Thymus (tissue), 11 donors: ENCODE measurements around the gene USH1C. TPM values are rescaled to one million over a fixed set of nuclear protein-coding genes. Genes with fewer than 3 reads are reported as not detected.
A peak's percentile ranks its signal among the peaks of the same experiment; 100 is the strongest.

Source experiments
- DNase-seq, 9 donors: peaks; one replicate each; pipeline ENCODE4 v3.0.0-alpha.2; 2013; ENCODE audit warnings: low spot score in 9 of 9, low read depth in 6 of 9, missing footprints in 1 of 9
- H3K27ac ChIP-seq, 2 donors: one replicate each; pipeline ENCODE4 v1.5.1; 2013; ENCODE audit warnings: control low read depth in 1 of 2, low read depth in 1 of 2, low read length in 1 of 2, mild to moderate bottlenecking in 1 of 2, moderate library complexity in 1 of 2
- H3K27me3 ChIP-seq, 2 donors: one replicate each; pipeline ENCODE4 v1.5.1; 2013; ENCODE audit warnings: low read length in 1 of 2; ENCODE audit not compliant: control insufficient read depth in 2 of 2, insufficient read depth in 1 of 2
- H3K36me3 ChIP-seq, 2 donors: one replicate each; pipeline ENCODE4 v1.5.1; 2013; ENCODE audit warnings: low read length in 1 of 2, mild to moderate bottlenecking in 1 of 2, moderate library complexity in 1 of 2; ENCODE audit not compliant: control insufficient read depth in 2 of 2, insufficient read depth in 2 of 2
- H3K4me1 ChIP-seq, 2 donors: one replicate each; pipeline ENCODE4 v1.5.1; 2013; ENCODE audit warnings: low read length in 2 of 2; ENCODE audit not compliant: control insufficient read depth in 2 of 2, insufficient read depth in 2 of 2
- H3K4me3 ChIP-seq, 2 donors: one replicate each; pipeline ENCODE4 v1.5.1; 2013; ENCODE audit warnings: low read length in 2 of 2, control low read depth in 1 of 2, mild to moderate bottlenecking in 1 of 2
- H3K9me3 ChIP-seq, 2 donors: one replicate each; pipeline ENCODE4 v1.5.1; 2013; ENCODE audit warnings: low read length in 1 of 2, mild to moderate bottlenecking in 1 of 2; ENCODE audit not compliant: control insufficient read depth in 2 of 2, insufficient read depth in 1 of 2
- WGBS: extraction: QIAGEN DNeasy Blood & Tissue Kit; methylation state at CpG from one replicate; pipeline ENCODE4 v1.1.7; 2013; 5-methylcytosine and 5-hydroxymethylcytosine counted together
- polyA plus RNA-seq: library from polyadenylated mRNA; stranded (reverse); fragments of 200-250 nt; gene quantifications from one replicate; pipeline ENCODE4 v1.2.3, GENCODE V29; 2013
- total RNA-seq: library from RNA; stranded (reverse); fragments of 120-200 nt; gene quantifications from one replicate; pipeline ENCODE4 v1.2.4, GENCODE V29; 2013
- donor health status: healthy.

Gene USH1C
- total and polyA plus RNA-seq, 2 donors = 0.24 to 0.57 TPM

GRCh38 chr11:17533778-17534415 lies 10.3 kb downstream of the USH1C start:
- no peaks in the 10 kb centered on the region for H3K36me3 ChIP-seq
- H3K27me3 ChIP-seq = peaks cover 0 to 9% of the 10 kb centered on the region in 2 donors
- WGBS = 94% methylated on average over 11 of the region's 11 CpGs
- H3K9me3 ChIP-seq = no peaks in the 10 kb centered on the region
- no peak overlapping the region for H3K27ac ChIP-seq
- no peaks in the 10 kb centered on the region for H3K4me1 ChIP-seq
- no peak for DNase-seq
- H3K4me3 ChIP-seq = no peak overlapping the region

- Histone ChIP-seq H3K9me3 (no peaks in the 10 kb centered on the region), H3K27me3 (peaks cover 0 to 6% of the 10 kb centered on the region in 2 donors), H3K36me3 (no peaks in the 10 kb centered on the region), H3K4me3 (no peak overlapping the region), H3K4me1 (no peaks in the 10 kb centered on the region), H3K27ac (no peak overlapping the region)
- DNase-seq = no peak
- WGBS = 95% methylated on average over 6 of the region's 6 CpGs
Measured at GRCh38 chr11:17533341-17533740, 10.9 kb downstream of the USH1C start.

GRCh38 chr11:17532784-17533183 lies 11.4 kb downstream of the USH1C start:
- Histone ChIP-seq H3K4me3 (no peak overlapping the region), H3K36me3 (no peaks in the 10 kb centered on the region), H3K27me3 (peaks cover 0 to 6% of the 10 kb centered on the region in 2 donors), H3K4me1 (no peaks in the 10 kb centered on the region), H3K27ac (no peak overlapping the region), H3K9me3 (no peaks in the 10 kb centered on the region)
- DNase-seq = no peak
- WGBS = 87% methylated on average over 2 of the region's 2 CpGs

GRCh38 chr11:17531636-17532113 lies 12.5 kb downstream of the USH1C start:
- H3K27ac ChIP-seq = no peak overlapping the region
- no peaks in the 10 kb centered on the region for H3K9me3 ChIP-seq
- H3K4me3 ChIP-seq = no peak overlapping the region
- H3K4me1 ChIP-seq = no peaks in the 10 kb centered on the region
- 80% methylated on average over 6 of the region's 6 CpGs for WGBS
- DNase-seq = no peak
- H3K36me3 ChIP-seq = no peaks in the 10 kb centered on the region
- H3K27me3 ChIP-seq = peaks cover 0 to 4% of the 10 kb centered on the region in 2 donors

- Histone ChIP-seq H3K4me1 (no peaks in the 10 kb centered on the region), H3K4me3 (no peak overlapping the region), H3K27ac (no peak overlapping the region), H3K9me3 (no peaks in the 10 kb centered on the region), H3K36me3 (no peaks in the 10 kb centered on the region), H3K27me3 (peaks cover 0 to 4% of the 10 kb centered on the region in 2 donors)
- 87% methylated on average over 22 of the region's 22 CpGs for WGBS
- DNase-seq = no peak
Measured at GRCh38 chr11:17531071-17531600, 13.1 kb downstream of the USH1C start.

GRCh38 chr11:17529844-17530185 lies 14.4 kb downstream of the USH1C start:
- H3K4me1 ChIP-seq = no peaks in the 10 kb centered on the region
- H3K27ac ChIP-seq = peak overlapping the region in 1 of 2 donors; percentile 41
- no peak for DNase-seq
- no peaks in the 10 kb centered on the region for H3K9me3 ChIP-seq
- H3K4me3 ChIP-seq = no peak overlapping the region
- WGBS = 87% methylated on average over 10 of the region's 10 CpGs
- H3K27me3 ChIP-seq = peaks cover 0 to 4% of the 10 kb centered on the region in 2 donors
- H3K36me3 ChIP-seq = no peaks in the 10 kb centered on the region

GRCh38 chr11:17528906-17529843 lies 15.0 kb downstream of the USH1C start:
- no peak for DNase-seq
- no peaks in the 10 kb centered on the region for H3K36me3 ChIP-seq

GRCh38 chr11:17528181-17528691 lies 16.0 kb downstream of the USH1C start:
- Histone ChIP-seq H3K9me3 (no peaks in the 10 kb centered on the region), H3K27ac (no peak overlapping the region), H3K4me3 (no peak overlapping the region), H3K27me3 (peaks cover 0 to 4% of the 10 kb centered on the region in 2 donors), H3K4me1 (no peaks in the 10 kb centered on the region), H3K36me3 (no peaks in the 10 kb centered on the region)
- 60% methylated on average over 9 of the region's 9 CpGs for WGBS
- peak in 3 of 9 donors; percentile 7 to 33 (median 22) for DNase-seq

More at GRCh38 chr11:17528906-17529843, 15.0 kb downstream of the USH1C start:
- Histone ChIP-seq H3K4me1 (no peaks in the 10 kb centered on the region), H3K4me3 (no peak overlapping the region), H3K27ac (no peak overlapping the region), H3K27me3 (peaks cover 0 to 4% of the 10 kb centered on the region in 2 donors), H3K9me3 (no peaks in the 10 kb centered on the region)
- WGBS = 88% methylated on average over 14 of the region's 14 CpGs

GRCh38 chr11:17527628-17527995 lies 16.6 kb downstream of the USH1C start:
- no peak for DNase-seq
- Histone ChIP-seq H3K9me3 (no peaks in the 10 kb centered on the region), H3K27me3 (peaks cover 0 to 4% of the 10 kb centered on the region in 2 donors), H3K4me1 (no peaks in the 10 kb centered on the region), H3K27ac (no peak overlapping the region), H3K4me3 (no peak overlapping the region), H3K36me3 (no peaks in the 10 kb centered on the region)
- WGBS = 88% methylated on average over 3 of the region's 3 CpGs
